HEK293T (cell line): ENCODE data around the gene REV1.

ENCODE experiments used
- CTCF ChIA-PET: fragments of 350-600 bp; formaldehyde crosslinking; extraction: SDS; loops from one replicate; lab custom pipeline; 2021; ENCODE audit warnings: antibody characterized with exemption, inconsistent platforms; lab: Yijun Ruan, JAX
- POLR2A ChIA-PET: fragments of 350-600 bp; formaldehyde crosslinking; extraction: SDS; loops from one replicate; lab custom pipeline; 2020; ENCODE audit warnings: antibody characterized with exemption, inconsistent platforms; lab: Yijun Ruan, JAX
- DNase-seq: peaks from one replicate; pipeline ENCODE4 v3.0.0; 2012; ENCODE audit warnings: mixed read lengths; ENCODE audit errors: extremely low spot score
- ARNT ChIP-seq: fragments of 450-650 bp; IDR thresholded peaks from 2 replicates; pipeline ENCODE4 v1.6.1; 2017; ENCODE audit warnings: mild to moderate bottlenecking
- BHLHE40 ChIP-seq: fragments of 450-650 bp; IDR thresholded peaks from 2 replicates; pipeline ENCODE4 v1.6.1; 2016; ENCODE audit warnings: mild to moderate bottlenecking, moderate library complexity, borderline replicate concordance
- CTBP1 ChIP-seq: fragments of 450-650 bp; IDR thresholded peaks from 2 replicates; pipeline ENCODE4 v1.6.1; 2016; ENCODE audit warnings: borderline replicate concordance
- ELF4 ChIP-seq: fragments of 450-650 bp; IDR thresholded peaks from 2 replicates; pipeline ENCODE4 v1.6.1; 2017; ENCODE audit warnings: antibody characterized with exemption
- FOXA1 ChIP-seq: fragments of 450-650 bp; IDR thresholded peaks from 2 replicates; pipeline ENCODE4 v1.6.1; 2016; ENCODE audit warnings: mild to moderate bottlenecking
- FOXK2 ChIP-seq: fragments of 450-650 bp; IDR thresholded peaks from 2 replicates; pipeline ENCODE4 v1.6.1; 2016; ENCODE audit warnings: mild to moderate bottlenecking
- FOXM1 ChIP-seq: fragments of 450-650 bp; IDR thresholded peaks from 2 replicates; pipeline ENCODE4 v1.6.1; 2017; ENCODE audit warnings: mild to moderate bottlenecking, borderline replicate concordance
- HDGF ChIP-seq: fragments of 450-650 bp; IDR thresholded peaks from 2 replicates; pipeline ENCODE4 v1.6.1; 2017; ENCODE audit warnings: antibody characterized with exemption, borderline replicate concordance
- L3MBTL2 ChIP-seq: fragments of 450-650 bp; conservative IDR thresholded peaks from 2 replicates; pipeline ENCODE4 v1.6.1; 2016; ENCODE audit warnings: mild to moderate bottlenecking
- LEF1 ChIP-seq: fragments of 450-650 bp; IDR thresholded peaks from 2 replicates; pipeline ENCODE4 v1.6.1; 2017; ENCODE audit warnings: mild to moderate bottlenecking, borderline replicate concordance
- NFRKB ChIP-seq: fragments of 450-650 bp; IDR thresholded peaks from 2 replicates; pipeline ENCODE4 v1.6.1; 2016; ENCODE audit warnings: mild to moderate bottlenecking, moderate library complexity
- SP1 ChIP-seq: fragments of 450-650 bp; IDR thresholded peaks from 2 replicates; pipeline ENCODE4 v1.6.1; 2017
- SUZ12 ChIP-seq: fragments of 450-650 bp; IDR thresholded peaks from 2 replicates; pipeline ENCODE4 v1.6.1; 2016; ENCODE audit warnings: mild to moderate bottlenecking
- TARDBP ChIP-seq: fragments of 450-650 bp; IDR thresholded peaks from 2 replicates; pipeline ENCODE4 v1.6.1; 2016
- ZNF384 ChIP-seq: fragments of 450-650 bp; IDR thresholded peaks from 2 replicates; pipeline ENCODE4 v1.6.1; 2016
- TF ChIP-seq, protein P1 (sequence below): fragments of 450-650 bp; IDR thresholded peaks from 2 replicates; pipeline ENCODE4 v1.6.1; 2016

The REV1 gene

DNA sequence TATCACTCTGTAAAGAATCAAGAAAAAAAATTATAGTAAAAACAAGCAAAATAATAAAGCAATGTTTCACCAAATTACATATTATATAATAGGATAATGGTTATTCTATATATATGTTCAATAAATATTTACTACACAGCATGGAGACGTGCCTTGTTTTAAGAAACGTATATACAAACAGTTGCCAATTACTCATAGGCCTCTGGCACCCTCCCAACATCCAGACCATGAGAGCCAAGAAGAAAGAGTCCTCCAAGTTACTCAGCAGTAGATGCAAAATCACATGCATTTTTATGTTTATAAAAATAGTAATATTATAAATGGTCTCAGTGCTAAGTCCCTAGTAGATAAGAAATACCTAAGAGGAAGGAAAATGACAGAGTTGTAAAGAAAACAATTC lies 64.8 kb downstream of the REV1 start:
- no peak for DNase-seq
- ChIA-PET POLR2A (no interaction called here), CTCF (no interaction called here)
- no peak for TF ChIP-seq BHLHE40
- no peak for TF ChIP-seq CTBP1
- no peak for TF ChIP-seq TARDBP
- TF ChIP-seq, protein P1, sequence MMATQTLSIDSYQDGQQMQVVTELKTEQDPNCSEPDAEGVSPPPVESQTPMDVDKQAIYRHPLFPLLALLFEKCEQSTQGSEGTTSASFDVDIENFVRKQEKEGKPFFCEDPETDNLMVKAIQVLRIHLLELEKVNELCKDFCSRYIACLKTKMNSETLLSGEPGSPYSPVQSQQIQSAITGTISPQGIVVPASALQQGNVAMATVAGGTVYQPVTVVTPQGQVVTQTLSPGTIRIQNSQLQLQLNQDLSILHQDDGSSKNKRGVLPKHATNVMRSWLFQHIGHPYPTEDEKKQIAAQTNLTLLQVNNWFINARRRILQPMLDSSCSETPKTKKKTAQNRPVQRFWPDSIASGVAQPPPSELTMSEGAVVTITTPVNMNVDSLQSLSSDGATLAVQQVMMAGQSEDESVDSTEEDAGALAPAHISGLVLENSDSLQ, result no peak
- no peak for TF ChIP-seq SUZ12
- TF ChIP-seq FOXA1, result no peak
- TF ChIP-seq L3MBTL2, result no peak
- no peak for TF ChIP-seq ELF4
- TF ChIP-seq ARNT, result no peak
- TF ChIP-seq NFRKB, result no peak
- no peak for TF ChIP-seq SP1
- TF ChIP-seq ZNF384, result no peak
- TF ChIP-seq LEF1, result no peak
- TF ChIP-seq FOXM1, result no peak
- TF ChIP-seq FOXK2, result no peak
- no peak for TF ChIP-seq HDGF

DNA sequence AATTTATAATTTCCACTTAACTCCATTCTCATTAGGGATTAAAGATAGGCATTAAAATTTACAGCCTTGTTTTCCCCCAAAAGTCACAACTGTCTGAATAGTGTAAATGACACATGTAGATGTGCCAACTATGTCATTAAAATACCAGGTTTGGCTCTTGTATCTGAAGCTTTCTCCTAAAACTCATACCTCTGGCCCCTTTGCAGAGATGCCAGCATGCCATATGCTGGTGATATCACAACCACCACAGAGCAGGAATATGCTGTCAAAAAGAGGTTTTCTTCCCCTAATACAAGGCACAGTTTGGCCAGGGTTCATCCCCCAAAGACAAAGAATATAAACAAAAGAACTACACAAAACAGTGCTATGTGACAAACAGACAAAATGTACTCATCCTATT lies 65.4 kb downstream of the REV1 start:
- ChIA-PET POLR2A (no interaction called here), CTCF (interaction anchor here (0.6 kb wide), 1 partner anchor 836 kb away, joined by 3 read pairs; no protein-coding TSS in a partner anchor)
- TF ChIP-seq FOXA1 (no peak), ARNT (no peak), CTBP1 (no peak), TARDBP (no peak), FOXM1 (no peak), LEF1 (no peak), ZNF384 (no peak), FOXK2 (no peak), BHLHE40 (no peak), HDGF (no peak), NFRKB (no peak)
- TF ChIP-seq, protein P1, result no peak
- no peak for DNase-seq

DNA sequence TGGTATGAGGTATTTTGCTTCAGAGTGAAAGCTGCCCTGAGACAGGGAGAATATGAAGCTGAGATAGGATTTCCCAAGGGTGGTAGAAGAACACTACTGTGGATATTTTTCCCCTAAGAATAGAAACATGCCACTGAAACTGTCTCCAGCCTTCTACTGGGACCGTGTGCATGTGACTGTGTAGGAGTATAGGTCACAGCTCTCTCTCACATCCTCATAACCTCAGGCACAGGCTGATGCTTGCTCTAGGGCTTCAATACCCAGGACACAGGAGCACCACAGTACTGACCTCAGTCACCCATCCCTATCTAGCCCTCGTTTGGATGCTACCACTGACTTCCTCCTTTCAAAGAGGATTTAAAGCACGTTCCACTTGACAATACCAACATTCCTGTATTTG lies 67.2 kb downstream of the REV1 start:
- POLR2A ChIA-PET, result no interaction called here
- TF ChIP-seq SUZ12 (no peak), FOXK2 (no peak), HDGF (no peak), FOXA1 (no peak), ELF4 (no peak), LEF1 (no peak), FOXM1 (no peak), ZNF384 (no peak), BHLHE40 (no peak), ARNT (no peak), TARDBP (no peak), SP1 (no peak), L3MBTL2 (no peak), NFRKB (no peak), CTBP1 (no peak)
- TF ChIP-seq, protein P1, result no peak
- no peak for DNase-seq
- CTCF ChIA-PET, result no interaction called here

DNA sequence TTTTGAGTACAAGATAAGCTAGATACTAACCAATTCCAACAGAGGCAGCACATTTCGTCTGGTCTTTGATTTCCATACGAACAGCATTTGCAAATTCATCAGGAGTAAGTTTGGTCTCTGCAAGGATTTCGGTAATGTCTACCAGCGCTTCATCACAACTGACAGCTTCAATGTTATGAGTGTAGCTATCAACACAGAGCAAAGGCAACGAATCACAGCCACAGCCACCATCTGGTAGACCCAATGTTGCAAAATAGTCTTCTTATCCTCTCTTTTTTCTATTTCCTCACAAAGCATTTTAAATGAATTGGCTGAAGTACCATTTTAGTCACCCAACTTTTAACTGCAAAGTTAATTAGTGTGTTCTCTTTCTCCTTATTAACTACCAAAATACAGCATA lies 68.3 kb downstream of the REV1 start:
- TF ChIP-seq TARDBP, result no peak
- ChIA-PET POLR2A (interaction anchor here (0.7 kb wide), 1 partner anchor 85 kb away, joined by 4 read pairs; the partner anchor contains the start of gene TXNDC9), CTCF (no interaction called here)
- no peak for DNase-seq

DNA sequence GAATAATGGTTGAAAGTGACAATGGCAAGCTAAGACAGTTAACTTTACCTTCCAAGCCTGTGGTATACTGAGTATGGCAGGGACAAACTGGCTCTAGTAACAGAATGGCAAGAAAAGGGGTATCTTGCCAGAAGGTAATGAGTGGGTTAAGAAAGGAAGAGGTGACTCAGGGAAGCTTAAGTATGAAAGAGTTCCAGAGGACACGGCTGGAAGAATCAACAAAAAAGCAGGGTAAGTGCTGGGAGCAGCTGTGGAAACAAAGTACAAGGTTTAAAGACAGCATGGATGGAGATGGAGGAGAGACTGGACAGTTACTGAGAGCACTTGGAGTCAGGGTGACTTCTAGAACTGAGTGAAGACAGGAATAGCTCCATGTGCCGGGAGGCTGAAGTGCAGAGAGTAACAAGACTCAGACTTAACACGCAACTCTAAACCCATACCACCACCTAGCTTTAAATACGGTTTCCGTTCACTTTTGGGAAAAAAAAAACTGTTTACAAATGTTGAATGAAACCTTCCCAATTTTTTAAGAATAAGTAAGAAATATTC lies 69.0 kb downstream of the REV1 start:
- TF ChIP-seq ZNF384, result no peak
- TF ChIP-seq SUZ12, result no peak
- TF ChIP-seq L3MBTL2, result no peak
- TF ChIP-seq, protein P1, result no peak
- TF ChIP-seq ELF4, result no peak
- TF ChIP-seq HDGF, result no peak
- TF ChIP-seq FOXA1, result no peak
- TF ChIP-seq NFRKB, result no peak
- no peak for TF ChIP-seq ARNT
- TF ChIP-seq LEF1, result no peak
- ChIA-PET CTCF (no interaction called here), POLR2A (interaction anchor here (0.7 kb wide), 1 partner anchor 85 kb away, joined by 4 read pairs; the partner anchor contains the start of gene TXNDC9)
- no peak for DNase-seq

DNA sequence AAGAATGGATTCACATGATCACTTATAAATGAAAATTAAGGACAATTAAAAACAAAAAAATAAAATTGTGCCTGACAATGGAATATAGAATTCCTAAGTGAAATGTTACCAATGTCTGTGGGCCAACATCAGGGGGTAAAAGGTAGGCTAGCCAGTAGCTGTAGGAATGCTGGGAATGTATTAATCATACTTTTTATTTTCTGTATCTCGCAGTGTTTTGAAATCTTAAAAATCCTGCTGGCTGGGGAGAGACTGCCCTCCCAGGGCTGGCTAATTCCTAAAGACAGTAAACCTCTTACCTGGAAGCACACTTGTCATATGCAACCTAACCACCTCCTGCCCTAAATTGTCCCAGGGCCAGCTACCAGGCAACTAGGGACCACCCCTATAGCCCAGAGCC lies 69.8 kb downstream of the REV1 start:
- POLR2A ChIA-PET, result no interaction called here
- TF ChIP-seq HDGF (no peak), ARNT (no peak), LEF1 (no peak), NFRKB (no peak), L3MBTL2 (no peak), FOXA1 (no peak), SP1 (no peak), FOXK2 (no peak), ZNF384 (no peak), SUZ12 (no peak), FOXM1 (no peak), ELF4 (no peak), CTBP1 (no peak), BHLHE40 (no peak), TARDBP (no peak)
- TF ChIP-seq, protein P1, result no peak
- CTCF ChIA-PET, result no interaction called here
- DNase-seq, result no peak
